WERI-Rb-1 (cell line): ENCODE data around the gene TTLL3.

ENCODE experiments used
- DNase-seq: peaks from one replicate; pipeline ENCODE4 v3.0.0-alpha.2; 2020
- H3K27ac ChIP-seq: fragments of 250-450 bp; sonication (Bioruptor Pico); 2 replicates; pipeline ENCODE4 v1.5.1; 2020; ENCODE audit warnings: mild to moderate bottlenecking, moderate library complexity
- H3K27me3 ChIP-seq: fragments of 250-450 bp; sonication (Bioruptor Pico); 2 replicates; pipeline ENCODE4 v1.5.1; 2021; ENCODE audit warnings: mild to moderate bottlenecking, low read depth, moderate library complexity; ENCODE audit not compliant: insufficient read depth, severe bottlenecking
- H3K36me3 ChIP-seq: fragments of 250-450 bp; sonication (Bioruptor Pico); 2 replicates; pipeline ENCODE4 v1.5.1; 2020; ENCODE audit warnings: mild to moderate bottlenecking, moderate library complexity
- H3K4me3 ChIP-seq: 2 replicates; pipeline ENCODE4 v1.5.1; 2011; ENCODE audit warnings: low read depth, mild to moderate bottlenecking, control low read depth, low read length
- H3K9me3 ChIP-seq: fragments of 250-450 bp; sonication (Bioruptor Pico); 2 replicates; pipeline ENCODE4 v1.5.1; 2021; ENCODE audit warnings: mild to moderate bottlenecking, moderate library complexity; ENCODE audit not compliant: severe bottlenecking
- TF ChIP-seq, protein P1 (sequence below): IDR thresholded peaks from 2 replicates; pipeline ENCODE4 v1.5.1; 2011; ENCODE audit warnings: low read depth, mild to moderate bottlenecking, control low read depth, inconsistent platforms, low read length

The TTLL3 gene

DNA sequence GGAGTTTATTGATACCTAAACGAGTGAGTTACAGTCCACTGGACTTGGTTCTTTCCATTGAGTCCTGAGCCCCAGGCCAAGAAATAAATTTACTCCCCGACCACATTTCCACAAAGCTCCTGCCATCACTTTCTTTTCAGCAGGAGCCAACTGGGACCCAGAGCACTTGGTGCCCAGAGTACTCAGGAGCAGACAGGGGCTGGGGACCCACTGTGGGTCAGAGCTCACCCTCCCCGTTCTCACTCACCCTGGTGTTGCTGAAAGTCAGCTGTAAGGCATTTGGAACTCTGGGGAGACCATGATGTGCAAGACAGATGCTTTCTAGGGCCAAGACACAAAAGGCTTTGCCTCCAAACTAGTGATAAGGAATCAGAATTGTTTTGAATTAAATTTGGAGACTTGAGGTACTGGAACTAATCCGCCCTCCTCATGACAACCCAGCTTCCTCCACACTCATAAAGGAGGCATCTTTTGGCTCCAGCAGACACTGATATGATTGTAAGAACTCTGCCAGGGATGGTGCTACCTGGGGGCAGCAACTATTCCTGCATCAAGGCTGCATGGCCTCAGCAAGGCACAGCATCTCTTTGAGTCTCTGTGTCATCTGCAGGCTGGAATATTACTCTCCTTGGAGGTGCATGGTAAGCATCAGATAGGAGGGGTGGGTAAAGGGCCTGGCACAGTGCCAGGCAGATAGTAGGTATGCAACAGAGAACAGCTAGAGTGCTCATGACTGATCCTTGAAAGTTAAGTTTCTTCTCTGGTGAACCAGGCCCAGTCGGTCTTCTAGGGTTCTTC lies 33.0 kb upstream of the TTLL3 start:
- Histone ChIP-seq H3K27ac (no peak overlapping the region), H3K27me3 (no peaks in the 10 kb centered on the region), H3K9me3 (no peaks in the 10 kb centered on the region), H3K4me3 (no peak overlapping the region), H3K36me3 (peaks cover 3% of the 10 kb centered on the region)
- no peak for DNase-seq
- TF ChIP-seq, protein P1, sequence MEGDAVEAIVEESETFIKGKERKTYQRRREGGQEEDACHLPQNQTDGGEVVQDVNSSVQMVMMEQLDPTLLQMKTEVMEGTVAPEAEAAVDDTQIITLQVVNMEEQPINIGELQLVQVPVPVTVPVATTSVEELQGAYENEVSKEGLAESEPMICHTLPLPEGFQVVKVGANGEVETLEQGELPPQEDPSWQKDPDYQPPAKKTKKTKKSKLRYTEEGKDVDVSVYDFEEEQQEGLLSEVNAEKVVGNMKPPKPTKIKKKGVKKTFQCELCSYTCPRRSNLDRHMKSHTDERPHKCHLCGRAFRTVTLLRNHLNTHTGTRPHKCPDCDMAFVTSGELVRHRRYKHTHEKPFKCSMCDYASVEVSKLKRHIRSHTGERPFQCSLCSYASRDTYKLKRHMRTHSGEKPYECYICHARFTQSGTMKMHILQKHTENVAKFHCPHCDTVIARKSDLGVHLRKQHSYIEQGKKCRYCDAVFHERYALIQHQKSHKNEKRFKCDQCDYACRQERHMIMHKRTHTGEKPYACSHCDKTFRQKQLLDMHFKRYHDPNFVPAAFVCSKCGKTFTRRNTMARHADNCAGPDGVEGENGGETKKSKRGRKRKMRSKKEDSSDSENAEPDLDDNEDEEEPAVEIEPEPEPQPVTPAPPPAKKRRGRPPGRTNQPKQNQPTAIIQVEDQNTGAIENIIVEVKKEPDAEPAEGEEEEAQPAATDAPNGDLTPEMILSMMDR = no peak

DNA sequence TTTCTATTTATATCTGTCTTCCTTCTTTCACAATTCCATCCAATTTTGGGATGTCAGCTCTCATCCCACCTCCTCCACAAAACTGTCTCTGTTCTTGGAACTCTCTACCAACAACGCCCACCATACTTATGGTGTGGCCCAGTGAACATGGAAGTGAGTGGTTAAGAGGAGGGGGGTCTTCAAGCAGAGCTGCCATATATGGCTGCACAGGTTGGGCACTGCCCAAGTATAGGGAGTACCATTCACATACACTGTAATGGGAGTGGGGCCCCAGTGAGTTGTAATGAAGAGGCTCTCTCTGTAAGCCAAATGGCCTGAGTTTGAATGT lies 32.4 kb upstream of the TTLL3 start:
- Histone ChIP-seq H3K4me3 (no peak overlapping the region), H3K27ac (no peak overlapping the region), H3K9me3 (no peaks in the 10 kb centered on the region), H3K36me3 (peaks cover 7% of the 10 kb centered on the region), H3K27me3 (no peaks in the 10 kb centered on the region)
- DNase-seq = no peak
- TF ChIP-seq, protein P1 = no peak

DNA sequence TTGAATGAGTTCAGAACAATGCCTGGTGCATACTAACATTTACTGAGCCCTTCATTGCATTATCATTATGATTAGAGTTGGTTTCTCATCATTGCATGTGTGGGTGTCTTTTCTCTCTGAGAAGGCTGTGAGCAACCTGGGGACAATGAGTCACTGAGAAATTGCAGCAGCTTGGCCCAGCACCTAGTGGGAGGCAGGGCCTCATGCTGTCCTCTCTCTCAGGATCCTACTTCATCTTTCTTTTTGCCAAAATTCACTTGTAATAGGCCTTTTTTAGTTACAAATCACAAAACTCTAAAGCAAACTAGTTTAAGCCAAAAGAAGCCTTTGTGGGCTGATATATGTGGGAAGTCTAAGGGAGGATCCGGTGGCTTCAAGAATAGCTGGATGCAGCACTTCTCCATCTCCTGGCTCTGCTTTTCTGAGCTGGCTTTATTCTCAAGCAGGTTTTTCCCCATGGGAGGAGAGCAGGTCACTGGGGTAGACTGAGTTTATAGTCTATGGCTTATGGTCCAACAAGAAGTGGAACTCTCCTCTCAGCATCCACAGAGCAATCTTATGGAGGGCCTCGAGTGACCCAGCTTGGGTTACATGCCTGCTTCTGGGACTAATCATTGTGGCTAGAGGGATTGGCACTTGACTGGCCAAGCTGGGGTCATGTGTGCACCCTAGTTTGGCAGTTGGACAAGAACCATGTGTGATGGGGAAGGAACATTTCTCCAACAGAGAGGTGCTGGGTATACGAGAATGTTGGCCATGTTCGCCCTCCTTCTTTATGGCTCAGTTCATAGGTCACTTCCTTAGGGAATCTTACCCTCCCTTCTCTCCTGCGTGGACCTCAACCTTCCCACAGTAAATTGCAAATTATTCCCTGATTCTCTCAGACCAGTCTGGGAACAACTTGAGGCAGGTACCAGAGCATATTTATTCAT lies 31.7 kb upstream of the TTLL3 start:
- TF ChIP-seq, protein P1 = no peak

DNA sequence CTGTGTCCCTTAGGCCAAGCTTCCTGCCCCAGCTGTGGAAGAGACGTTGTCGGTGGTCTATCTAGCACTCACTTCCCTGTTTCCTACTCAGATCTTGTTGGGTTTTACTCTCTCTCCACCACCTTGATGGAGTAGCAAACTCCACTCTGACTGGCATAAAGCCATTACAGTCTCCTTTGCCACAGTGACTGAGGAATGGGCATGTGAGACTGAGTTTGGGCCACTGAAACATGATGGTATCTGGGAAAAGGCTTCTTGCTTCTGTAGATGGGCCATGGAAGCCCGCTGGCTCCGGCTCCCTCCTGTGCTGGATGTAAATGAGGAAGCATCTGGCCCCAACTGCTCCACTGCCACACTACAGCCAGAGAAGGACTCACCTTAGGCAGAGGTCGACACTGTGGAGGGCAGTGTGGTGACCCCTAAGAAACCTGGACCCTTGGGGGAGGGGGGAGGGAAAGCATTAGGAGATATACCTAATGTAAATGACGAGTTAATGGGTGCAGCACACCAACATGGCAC lies 30.9 kb upstream of the TTLL3 start:
- H3K4me3 ChIP-seq = no peak overlapping the region
- H3K27ac ChIP-seq = no peak overlapping the region
- no peak for DNase-seq
- H3K9me3 ChIP-seq = no peaks in the 10 kb centered on the region
- TF ChIP-seq, protein P1 = no peak
- no peaks in the 10 kb centered on the region for H3K27me3 ChIP-seq
- peaks cover 16% of the 10 kb centered on the region for H3K36me3 ChIP-seq

More for the DNA sequence above, 31.7 kb upstream of the TTLL3 start:
- H3K9me3 ChIP-seq = no peaks in the 10 kb centered on the region
- H3K36me3 ChIP-seq = peaks cover 9% of the 10 kb centered on the region
- no peak for DNase-seq
- no peak overlapping the region for H3K4me3 ChIP-seq
- H3K27ac ChIP-seq = no peak overlapping the region
- no peaks in the 10 kb centered on the region for H3K27me3 ChIP-seq

DNA sequence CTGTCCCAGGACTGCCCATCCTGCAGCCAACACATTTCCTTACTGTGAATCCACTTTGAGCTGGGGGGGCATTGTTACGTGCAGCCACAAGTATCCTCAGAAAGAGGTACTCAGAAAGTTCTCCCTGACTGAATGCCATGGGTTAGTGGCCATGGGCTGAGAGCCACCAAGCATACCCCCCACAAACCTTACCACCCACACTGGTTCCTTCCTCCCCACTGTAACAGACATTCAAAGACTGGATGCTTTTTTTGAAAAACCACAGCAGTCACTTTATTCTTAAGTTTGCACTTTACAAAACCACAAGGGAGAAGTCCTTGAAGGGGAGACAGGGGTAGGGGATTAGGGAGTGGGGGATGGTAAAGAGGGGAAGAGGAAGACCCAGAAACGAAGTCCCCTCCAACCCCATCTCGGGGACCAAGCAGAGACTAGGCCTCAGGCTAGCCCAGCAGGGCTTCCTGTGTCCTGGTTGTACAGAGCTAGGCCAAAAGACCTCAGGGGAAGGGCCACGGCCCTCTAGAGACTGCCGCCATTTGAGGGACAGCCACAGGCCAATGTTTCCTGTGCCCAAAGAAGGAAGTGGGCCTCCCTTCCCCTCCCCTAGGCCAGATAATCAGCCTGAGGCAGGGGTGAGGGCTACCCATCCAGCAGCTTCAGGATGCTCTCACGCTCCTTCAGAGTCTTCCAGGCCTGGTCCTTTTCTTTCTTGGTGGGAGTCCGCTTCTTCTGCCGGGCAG lies 30.2 kb upstream of the TTLL3 start:
- Histone ChIP-seq H3K27ac (no peak overlapping the region), H3K4me3 (no peak overlapping the region), H3K27me3 (no peaks in the 10 kb centered on the region), H3K36me3 (peaks cover 21% of the 10 kb centered on the region), H3K9me3 (no peaks in the 10 kb centered on the region)
- TF ChIP-seq, protein P1 = no peak
- DNase-seq = no peak
